ENCODE measurements around the gene PHF13. TPM values are rescaled to one million over a fixed set of nuclear protein-coding genes. Genes with fewer than 3 reads are reported as not detected.
"Not testable (repeated sequence)": the region's sequence is repeated elsewhere in the genome, so short reads cannot be mapped to it uniquely, and the experiment has no call there.

Gene PHF13
- total RNA-seq, 2 donors from 2014 or later: 14.8 to 23.7 TPM

DNA sequence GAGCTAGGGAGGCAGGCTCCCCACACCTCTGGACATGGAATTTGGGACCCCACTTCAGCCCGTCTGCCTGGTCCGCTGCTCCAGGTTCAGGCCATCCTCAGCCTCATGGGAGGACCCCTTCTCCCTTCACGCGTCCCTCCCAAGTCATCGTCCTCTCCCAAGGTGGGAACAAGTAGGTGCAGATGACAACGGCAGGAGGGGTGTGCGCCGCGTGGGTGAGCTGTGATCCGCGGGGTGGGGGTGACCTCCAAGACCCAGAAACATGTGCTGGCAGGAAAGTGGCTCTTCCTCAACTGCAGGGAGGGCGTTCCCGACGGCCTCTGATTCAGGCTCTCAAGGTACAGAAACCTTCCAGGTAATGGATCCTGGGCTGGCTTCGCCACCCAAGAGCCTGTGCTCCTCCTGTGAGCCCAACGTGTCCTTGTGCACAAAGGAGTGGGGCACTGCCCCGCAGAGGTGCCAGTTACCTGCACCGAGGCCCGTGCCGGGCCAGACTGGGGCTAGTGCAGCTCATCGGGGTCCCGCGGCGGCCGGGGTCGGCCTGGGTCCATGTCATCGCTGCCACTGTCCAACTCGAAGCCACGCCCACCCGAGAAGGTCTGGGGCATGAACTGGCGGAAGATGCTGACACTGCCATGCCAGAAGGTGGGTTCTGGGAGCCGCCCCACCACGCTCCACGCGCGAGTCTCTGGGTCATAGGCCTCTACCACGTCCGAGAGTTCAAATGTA is 20.5 kb upstream of the PHF13 start:
- Mint-ChIP-seq H3K27me3 (no peaks in the 10 kb centered on the region), H3K9me3 (no peaks in the 10 kb centered on the region), H3K36me3 (ENCODE audit: low read depth) (peaks cover 82% of the 10 kb centered on the region), H3K4me3 (no peak overlapping the region), H3K27ac (no peak overlapping the region), H3K4me1 (no peaks in the 10 kb centered on the region)
- ATAC-seq (replicated peaks): no peak

DNA sequence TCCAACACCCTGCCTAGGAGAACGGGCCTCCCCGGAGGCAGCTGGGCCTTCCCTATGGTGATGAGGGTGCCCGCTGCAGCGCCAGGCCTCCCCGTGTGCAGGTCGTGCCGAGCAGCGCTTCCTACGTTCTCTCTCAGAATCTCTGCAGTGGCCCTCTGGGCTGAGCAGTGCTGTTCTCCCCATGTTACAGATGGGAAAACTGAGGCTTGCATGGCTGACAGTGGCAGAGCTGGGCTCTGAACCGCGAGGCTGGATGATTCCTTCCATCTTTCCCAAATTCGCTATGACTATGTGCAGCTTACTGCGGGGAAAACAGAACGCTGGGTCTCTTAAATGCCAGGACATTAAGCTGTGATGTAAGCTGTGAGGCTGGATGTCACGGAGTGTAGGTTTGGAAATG is 19.7 kb upstream of the PHF13 start:
- no peak for ATAC-seq (replicated peaks)
- Mint-ChIP-seq H3K9me3 (no peaks in the 10 kb centered on the region), H3K36me3 (ENCODE audit: low read depth) (peaks cover 87% of the 10 kb centered on the region), H3K4me3 (no peak overlapping the region), H3K4me1 (no peaks in the 10 kb centered on the region), H3K27ac (no peak overlapping the region), H3K27me3 (no peaks in the 10 kb centered on the region)

DNA sequence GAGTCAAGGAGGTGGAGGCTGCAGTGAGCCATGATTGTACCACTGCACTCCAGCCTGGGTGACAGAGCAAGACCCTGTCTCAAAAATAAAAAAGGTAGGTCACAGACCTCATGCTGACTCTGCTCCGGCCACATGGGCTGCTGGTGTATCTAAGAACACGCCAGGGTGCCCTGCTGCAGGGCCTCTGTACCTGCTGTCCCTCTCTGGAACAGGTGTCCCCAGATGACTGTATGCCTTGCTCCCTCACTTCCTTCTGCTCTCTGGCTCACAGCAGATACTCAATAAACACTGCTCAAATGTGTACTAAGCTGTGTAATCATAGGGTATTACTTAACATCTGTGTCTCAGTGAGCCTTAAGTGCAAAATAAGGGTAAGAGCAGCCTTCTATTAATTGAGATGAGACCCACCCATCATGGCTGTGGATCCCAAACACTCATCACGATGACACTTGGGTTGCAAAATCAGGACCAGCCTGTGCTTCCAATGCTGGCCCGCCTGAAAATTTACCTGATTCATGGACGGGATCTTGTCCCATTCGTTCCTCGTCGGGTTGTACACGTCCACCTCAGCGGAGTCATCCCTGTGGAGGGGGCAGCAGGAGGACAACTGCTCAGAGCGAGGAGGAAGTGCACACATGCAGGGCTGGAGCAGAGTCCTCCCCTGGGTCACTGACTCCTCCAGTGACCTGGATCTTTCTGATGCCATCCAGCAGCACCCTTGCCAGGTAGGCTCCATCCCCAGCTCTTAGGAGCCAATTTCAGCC is 18.4 kb upstream of the PHF13 start:
- no peaks in the 10 kb centered on the region for H3K27me3 Mint-ChIP-seq

DNA sequence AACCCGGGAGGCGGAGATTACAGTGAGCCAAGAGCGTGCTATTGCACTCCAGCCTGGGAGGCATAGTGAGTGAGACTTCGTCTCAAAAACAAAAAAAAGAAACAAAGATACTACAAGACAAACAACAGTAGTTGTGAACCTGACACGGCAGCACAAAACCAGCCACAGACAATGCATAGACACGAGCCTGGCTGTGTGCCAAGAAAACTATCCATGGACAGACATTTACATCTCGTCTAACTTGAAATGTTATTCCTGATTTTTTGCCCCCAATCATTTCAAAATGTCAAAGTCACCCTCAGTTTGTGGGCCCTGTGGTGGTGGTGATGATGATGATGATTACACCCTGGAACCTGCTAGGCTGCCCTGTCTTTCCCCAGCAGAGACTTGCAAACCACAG is 17.2 kb upstream of the PHF13 start:
- Mint-ChIP-seq H3K27me3 (no peaks in the 10 kb centered on the region), H3K36me3 (ENCODE audit: low read depth) (peaks cover 89% of the 10 kb centered on the region), H3K9me3 (no peaks in the 10 kb centered on the region), H3K4me3 (no peak overlapping the region), H3K4me1 (peaks cover 5% of the 10 kb centered on the region), H3K27ac (peak overlapping the region; percentile 19)
- no peak for ATAC-seq (replicated peaks)

More for the DNA sequence above, 18.4 kb upstream of the PHF13 start:
- no peak for ATAC-seq (replicated peaks)
- Mint-ChIP-seq H3K9me3 (no peaks in the 10 kb centered on the region), H3K4me3 (no peak overlapping the region), H3K27ac (peak overlapping the region; percentile 19), H3K4me1 (peaks cover 5% of the 10 kb centered on the region), H3K36me3 (ENCODE audit: low read depth) (peaks cover 87% of the 10 kb centered on the region)

DNA sequence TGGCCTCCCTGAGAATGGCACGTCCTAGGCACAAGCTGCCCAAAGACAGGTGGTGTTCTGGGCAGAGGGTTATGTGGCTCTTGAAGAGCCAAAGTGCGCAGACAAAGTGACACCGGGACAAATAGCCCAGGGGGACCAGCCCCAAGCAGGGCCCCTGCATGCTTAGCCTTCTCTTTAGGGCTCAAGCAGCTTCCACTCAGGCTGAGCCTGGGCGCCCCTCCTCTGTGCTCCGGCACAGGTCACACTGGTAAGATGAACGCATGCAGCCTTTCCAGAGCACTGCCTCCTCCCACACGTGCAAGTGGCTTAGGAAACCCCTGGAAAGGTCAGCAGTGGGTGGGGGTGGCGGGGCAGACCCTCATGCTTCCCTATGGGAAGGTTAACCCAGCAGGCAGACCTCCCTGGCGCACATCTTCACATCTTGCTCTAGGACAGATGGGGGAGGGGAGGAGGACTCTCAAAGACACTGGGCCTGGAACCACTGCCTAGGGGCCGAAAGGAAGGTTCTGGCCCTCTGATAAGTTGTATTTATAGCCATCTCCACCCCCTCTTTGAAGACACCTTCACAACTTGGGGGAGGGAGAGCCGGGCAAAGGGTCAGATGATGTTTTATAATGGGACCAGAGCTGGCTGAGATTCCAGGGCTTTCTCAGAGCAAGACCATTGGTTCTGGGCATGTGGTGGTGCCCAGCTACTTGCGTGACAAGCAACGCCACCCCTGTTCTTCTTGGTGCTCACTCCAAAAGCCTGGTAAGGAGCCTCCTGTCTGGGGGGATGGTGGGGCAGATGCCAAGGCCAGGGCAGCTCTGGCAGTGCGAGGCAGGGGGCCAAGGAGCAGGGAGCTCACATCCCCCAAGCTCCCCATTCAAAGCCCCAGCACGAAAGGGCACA is 16.4 kb upstream of the PHF13 start:
- H3K27ac Mint-ChIP-seq: no peak overlapping the region
- H3K36me3 Mint-ChIP-seq (ENCODE audit: low read depth): peaks cover 91% of the 10 kb centered on the region
- no peaks in the 10 kb centered on the region for H3K9me3 Mint-ChIP-seq
- no peak for ATAC-seq (replicated peaks)
- no peaks in the 10 kb centered on the region for H3K27me3 Mint-ChIP-seq
- no peak overlapping the region for H3K4me3 Mint-ChIP-seq
- H3K4me1 Mint-ChIP-seq: peaks cover 5% of the 10 kb centered on the region

DNA sequence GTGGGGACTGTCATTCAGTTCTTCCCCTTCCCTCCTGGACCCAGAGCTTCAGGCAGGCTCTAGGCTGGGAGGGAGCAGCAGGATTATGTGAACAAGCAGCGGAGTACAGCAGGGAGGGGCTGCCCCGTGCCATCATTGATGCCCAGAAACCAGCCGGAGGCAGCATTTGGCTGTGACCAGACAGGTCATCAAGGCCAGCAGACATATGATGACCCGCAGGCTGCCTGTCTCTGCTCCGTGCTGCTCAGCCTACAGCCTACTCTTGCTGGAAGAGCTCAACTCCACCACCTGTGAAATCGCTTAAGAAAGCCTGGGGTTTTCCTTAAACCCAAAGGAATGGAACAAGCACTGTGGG is 15.8 kb upstream of the PHF13 start:
- Mint-ChIP-seq H3K36me3 (ENCODE audit: low read depth) (peaks cover 89% of the 10 kb centered on the region), H3K27ac (no peak overlapping the region), H3K4me1 (peaks cover 5% of the 10 kb centered on the region), H3K4me3 (no peak overlapping the region), H3K27me3 (no peaks in the 10 kb centered on the region), H3K9me3 (no peaks in the 10 kb centered on the region)
- ATAC-seq (replicated peaks): no peak

DNA sequence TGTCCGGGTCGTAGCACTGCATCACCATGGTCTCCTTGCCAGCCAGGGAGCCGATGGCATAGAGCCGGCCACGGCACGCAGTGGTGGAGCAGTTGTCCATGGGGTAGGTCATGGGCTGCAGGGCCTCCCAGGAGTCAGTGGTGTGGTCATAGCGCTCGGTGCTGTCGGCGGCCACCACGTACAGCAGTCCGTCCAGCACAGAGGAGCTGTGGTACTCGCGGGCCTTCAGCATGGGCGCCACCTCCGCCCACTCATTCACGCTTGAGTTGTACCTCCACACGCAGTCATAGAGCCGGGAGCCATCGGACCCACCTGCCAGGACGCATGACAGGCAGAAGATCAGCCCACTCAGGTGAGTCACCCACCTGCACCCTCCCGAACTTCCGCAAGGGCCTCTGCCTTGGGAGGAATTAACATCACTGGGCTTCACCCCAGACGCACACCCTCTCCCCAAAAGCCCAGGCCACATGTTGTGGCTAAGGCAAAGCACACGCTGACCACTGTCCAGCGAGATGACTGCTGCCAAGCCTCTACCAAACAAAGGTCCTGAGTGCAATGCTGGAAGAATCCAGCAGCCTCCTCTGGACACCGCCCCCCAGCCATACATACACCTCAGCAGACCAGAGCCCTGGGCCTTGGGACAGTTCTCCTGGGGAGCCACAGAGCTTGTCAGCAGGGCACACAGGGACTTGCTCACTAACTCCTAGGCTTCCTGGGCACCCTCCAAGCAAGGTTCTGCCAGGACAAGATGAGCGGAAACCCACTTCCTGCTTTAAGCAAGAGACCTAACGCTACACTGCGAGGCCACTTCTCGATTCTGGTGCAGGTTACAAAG is 14.2 kb upstream of the PHF13 start:
- peak overlapping the region; percentile 87 for H3K4me3 Mint-ChIP-seq
- H3K36me3 Mint-ChIP-seq (ENCODE audit: low read depth): peaks cover 72% of the 10 kb centered on the region
- peak overlapping the region; percentile 93 for H3K27ac Mint-ChIP-seq
- ATAC-seq (replicated peaks): peak; percentile 16
- H3K27me3 Mint-ChIP-seq: no peaks in the 10 kb centered on the region
- H3K9me3 Mint-ChIP-seq: no peaks in the 10 kb centered on the region
- peaks cover 5% of the 10 kb centered on the region for H3K4me1 Mint-ChIP-seq

DNA sequence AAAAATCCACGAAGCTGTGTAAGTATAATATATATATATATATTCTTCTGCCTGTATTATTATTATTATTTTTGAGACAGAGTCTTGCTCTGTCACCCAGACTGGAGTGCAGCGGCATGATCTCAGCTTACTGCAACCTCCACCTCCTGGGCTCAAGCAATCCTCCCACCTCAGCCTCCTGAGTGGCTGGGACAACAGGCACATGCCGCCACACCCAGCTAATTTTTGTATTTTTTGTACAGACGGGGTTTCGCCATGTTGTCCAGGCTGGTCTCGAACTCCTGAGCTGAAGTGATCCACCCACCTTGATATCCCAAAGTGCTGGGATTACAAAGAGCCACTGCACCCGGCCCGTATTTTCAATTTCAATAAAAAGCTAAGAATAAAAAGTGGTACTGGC is 13.5 kb upstream of the PHF13 start:
- not testable (repeated sequence) for H3K4me1 Mint-ChIP-seq; ATAC-seq (replicated peaks); H3K27me3 Mint-ChIP-seq; H3K9me3 Mint-ChIP-seq
- Mint-ChIP-seq H3K36me3 (ENCODE audit: low read depth) (peaks cover 66% of the 10 kb centered on the region), H3K4me3 (peak overlapping the region; percentile 87), H3K27ac (peak overlapping the region; percentile 93)

DNA sequence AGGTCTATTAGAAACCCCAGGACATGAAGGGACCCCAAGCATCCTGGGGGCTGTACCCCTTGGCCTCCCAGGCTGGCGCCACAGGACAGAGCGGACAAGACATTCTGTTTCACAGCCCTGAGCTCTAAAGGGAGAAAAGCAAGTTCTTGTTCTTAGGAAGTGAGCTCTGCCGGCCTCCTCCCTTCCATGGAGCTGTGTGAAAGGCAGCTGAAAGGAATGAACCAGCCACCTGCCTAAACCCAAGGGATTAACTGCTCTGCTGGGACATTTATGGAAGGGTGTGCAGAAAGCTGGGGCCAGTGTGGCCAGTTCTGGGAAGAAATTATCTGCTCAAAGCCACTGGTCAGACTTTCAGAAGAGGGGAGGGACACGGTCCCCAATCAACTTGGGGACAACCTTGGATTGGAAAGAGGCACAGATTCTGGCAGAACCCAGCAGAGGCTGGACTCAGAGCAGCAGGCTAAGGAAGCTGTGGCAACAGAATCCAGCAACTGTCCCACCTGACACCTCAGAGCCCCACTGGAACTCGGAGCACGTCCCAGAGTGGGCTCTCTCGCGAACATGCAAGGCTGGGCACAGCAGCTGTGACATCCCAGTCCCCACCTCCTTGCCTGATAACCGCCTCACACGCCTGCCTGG is 13.0 kb upstream of the PHF13 start:
- Mint-ChIP-seq H3K27me3 (no peaks in the 10 kb centered on the region), H3K4me1 (peaks cover 5% of the 10 kb centered on the region), H3K9me3 (no peaks in the 10 kb centered on the region), H3K4me3 (peak overlapping the region; percentile 87), H3K27ac (peak overlapping the region; percentile 93), H3K36me3 (ENCODE audit: low read depth) (peaks cover 61% of the 10 kb centered on the region)
- ATAC-seq (replicated peaks): no peak

DNA sequence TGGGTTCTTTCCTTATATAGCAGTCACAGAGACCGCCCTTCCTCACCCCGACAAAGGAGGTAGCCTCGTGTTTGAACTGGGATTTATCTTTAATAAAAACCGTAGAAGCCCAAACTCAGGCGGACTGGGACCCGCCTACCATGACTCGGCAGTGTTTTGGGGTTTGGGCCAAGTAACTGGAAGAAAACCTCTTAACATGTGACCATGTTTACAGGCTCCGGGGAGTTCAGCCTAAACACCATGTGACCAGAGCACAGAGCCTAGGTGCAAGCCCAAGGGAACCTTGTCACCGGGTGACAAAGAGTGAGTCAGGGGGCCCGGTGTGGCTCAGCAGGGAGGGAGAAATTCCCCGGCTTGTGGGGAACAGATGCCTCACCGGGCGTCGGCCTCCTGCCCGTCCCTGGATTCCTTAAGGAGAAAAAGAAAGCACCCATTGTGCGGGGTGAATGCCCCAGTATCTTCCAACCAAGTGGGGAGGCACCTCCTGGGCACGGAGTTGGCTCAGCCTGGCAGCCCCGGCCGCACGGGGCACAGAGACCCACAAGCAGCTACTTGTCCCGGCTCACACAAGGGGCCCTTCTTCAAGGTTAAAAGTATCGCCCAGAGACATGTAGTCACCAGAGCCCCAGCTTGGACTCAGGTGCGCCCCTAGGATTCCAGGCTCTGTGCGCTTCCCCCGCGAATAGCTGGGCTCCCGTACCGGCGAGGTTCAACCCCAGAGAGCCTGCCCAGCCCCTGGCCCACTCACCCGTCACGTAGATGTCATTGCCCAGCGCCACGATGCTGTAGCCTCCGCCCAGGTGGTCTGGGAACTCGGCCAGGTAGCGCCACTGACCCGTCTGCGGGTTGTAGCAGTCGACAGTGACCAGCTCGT is 12.2 kb upstream of the PHF13 start:
- ATAC-seq (replicated peaks): peak; percentile 83
- Mint-ChIP-seq H3K4me3 (peak overlapping the region; percentile 87), H3K4me1 (peaks cover 5% of the 10 kb centered on the region), H3K27me3 (no peaks in the 10 kb centered on the region), H3K27ac (peak overlapping the region; percentile 93), H3K9me3 (no peaks in the 10 kb centered on the region), H3K36me3 (ENCODE audit: low read depth) (peaks cover 53% of the 10 kb centered on the region)

DNA sequence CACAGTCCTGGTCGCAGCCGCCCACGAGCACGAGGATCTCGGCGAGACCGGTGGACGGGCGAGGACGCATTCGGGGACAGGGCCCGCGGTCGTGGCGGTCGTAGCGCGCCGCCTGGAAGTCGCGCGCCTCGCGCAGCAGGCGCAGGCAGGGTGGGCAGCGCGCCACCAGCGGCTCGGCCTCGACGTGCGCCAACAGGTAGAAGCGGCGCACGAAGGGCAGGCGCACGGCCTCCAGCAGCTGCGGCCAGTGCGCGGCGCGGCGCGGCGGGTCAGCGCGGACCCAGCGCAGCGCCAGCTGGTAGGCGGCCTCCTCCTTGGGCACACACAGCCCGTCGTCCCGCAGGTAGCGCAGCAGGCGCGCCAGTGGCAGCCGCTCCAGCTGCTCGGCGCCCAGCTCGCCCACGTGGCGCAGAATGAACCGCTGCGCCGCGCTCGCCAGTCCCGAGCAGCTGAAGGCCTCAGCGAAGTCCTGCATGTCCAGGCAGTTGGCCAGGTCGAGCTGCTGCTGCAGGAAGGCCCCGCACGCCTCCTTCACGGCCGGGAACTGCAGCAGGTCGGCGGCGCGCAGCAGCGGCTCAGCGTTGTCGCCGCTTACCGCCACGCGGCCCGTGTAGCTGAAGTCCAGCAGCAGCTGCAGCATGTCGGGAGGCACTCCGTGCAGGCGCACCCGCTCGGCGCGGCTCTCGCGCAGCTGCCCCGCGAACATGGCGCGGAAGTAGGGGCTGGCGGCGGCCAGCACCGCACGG is 11.4 kb upstream of the PHF13 start:
- Mint-ChIP-seq H3K27ac (peak overlapping the region; percentile 93), H3K9me3 (no peaks in the 10 kb centered on the region), H3K27me3 (no peaks in the 10 kb centered on the region), H3K4me1 (peaks cover 5% of the 10 kb centered on the region), H3K4me3 (peak overlapping the region; percentile 87), H3K36me3 (ENCODE audit: low read depth) (peaks cover 45% of the 10 kb centered on the region)
- ATAC-seq (replicated peaks): peak; percentile 15

DNA sequence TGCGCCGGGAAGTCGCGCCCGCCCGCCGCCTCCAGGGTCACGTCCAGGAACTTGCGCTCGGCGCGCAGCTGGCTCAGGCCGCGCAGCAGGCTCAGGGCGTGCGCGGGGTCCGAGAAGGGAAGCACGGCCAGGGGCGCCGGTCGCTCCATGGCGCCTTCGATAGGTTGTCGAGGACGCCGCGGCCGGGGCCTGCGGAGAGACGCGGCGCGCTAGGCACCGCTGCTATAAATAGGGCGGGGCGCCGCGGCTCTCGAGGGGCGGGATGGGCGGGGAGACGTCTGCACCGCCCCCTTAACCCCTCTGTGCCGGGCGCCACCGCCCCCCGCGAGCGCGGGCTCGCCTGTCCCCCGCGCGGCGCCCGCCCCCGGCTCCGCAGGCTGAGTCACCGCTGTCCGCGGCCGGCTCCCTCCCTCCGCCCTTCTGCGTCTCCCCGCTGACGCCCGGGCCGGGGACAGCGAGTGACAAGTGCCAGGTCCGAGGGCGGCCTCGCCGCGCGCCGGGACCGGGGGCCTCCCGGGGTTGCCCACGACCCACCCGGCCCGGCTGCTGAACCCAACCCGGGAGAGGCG is 10.8 kb upstream of the PHF13 start, which contains the start of gene KLHL21:
Gene KLHL21, minus strand, starts transcription at position 201 of the 569 bp plus-strand sequence. Its CDS starts 52 bp downstream, at position 149.
- Mint-ChIP-seq H3K4me3 (peak within 1 kb of the TSS; percentile 87), H3K27ac (peak within 1 kb of the TSS; percentile 93), H3K4me1 (peaks cover 5% of the 10 kb centered on the region), H3K27me3 (no peaks in the 10 kb centered on the region), H3K9me3 (no peaks in the 10 kb centered on the region), H3K36me3 (ENCODE audit: low read depth) (peaks cover 39% of the 10 kb centered on the region)
- ATAC-seq (replicated peaks): peak; percentile 62

Measured in activated T-helper 17 cell treated with anti-CD3 and anti-CD28 coated beads, Interleukin-2, amount 50 U/mL, for 72 hours (primary cell).